Smooth muscle cell (in vitro differentiated cells): ENCODE results near the gene ATP2A3. TPM values are rescaled to one million over a fixed set of nuclear protein-coding genes. Genes with fewer than 3 reads are reported as not detected.

Experiments
- DNase-seq: peaks from one replicate; lab custom pipeline; 2025; ENCODE audit not compliant: unreplicated experiment; lab: John Stamatoyannopoulos, UW
- H2AFZ ChIP-seq: fragments of 200-600 bp; sonication (generic); 2 replicates; pipeline ENCODE4 v1.6.0; 2016; ENCODE audit warnings: antibody characterized with exemption, low read depth, mild to moderate bottlenecking
- H3F3A ChIP-seq: fragments of 200-600 bp; sonication (generic); 2 replicates; pipeline ENCODE4 v1.6.0; 2017; ENCODE audit warnings: antibody characterized with exemption, low read depth
- H3K27ac ChIP-seq: fragments of 200-600 bp; sonication (generic); 2 replicates; pipeline ENCODE4 v1.5.1; 2016; ENCODE audit warnings: low read depth, mild to moderate bottlenecking
- H3K27me3 ChIP-seq: fragments of 200-600 bp; sonication (generic); 2 replicates; pipeline ENCODE4 v1.6.1; 2016; ENCODE audit warnings: low read depth, mild to moderate bottlenecking
- H3K36me3 ChIP-seq: fragments of 200-600 bp; sonication (generic); 2 replicates; pipeline ENCODE4 v1.5.1; 2016; ENCODE audit warnings: low read depth
- H3K4me1 ChIP-seq: fragments of 200-600 bp; sonication (generic); 2 replicates; pipeline ENCODE4 v1.5.1; 2016; ENCODE audit warnings: low read depth
- H3K4me2 ChIP-seq: fragments of 200-600 bp; sonication (generic); 2 replicates; pipeline ENCODE4 v1.6.0; 2016; ENCODE audit warnings: mild to moderate bottlenecking
- H3K4me3 ChIP-seq: fragments of 200-600 bp; sonication (generic); 2 replicates; pipeline ENCODE4 v1.5.1; 2016; ENCODE audit warnings: mild to moderate bottlenecking
- H3K79me2 ChIP-seq: fragments of 200-600 bp; sonication (generic); 2 replicates; pipeline ENCODE4 v1.6.0; 2016; ENCODE audit warnings: low read depth, mild to moderate bottlenecking
- H3K9ac ChIP-seq: fragments of 200-600 bp; sonication (generic); 2 replicates; pipeline ENCODE4 v1.6.0; 2016; ENCODE audit warnings: low read depth
- H3K9me3 ChIP-seq: fragments of 200-600 bp; sonication (generic); replicated peaks from 2 replicates; pipeline ENCODE4 v1.5.1; 2016; ENCODE audit warnings: low read depth
- H4K20me1 ChIP-seq: fragments of 200-600 bp; sonication (generic); 2 replicates; pipeline ENCODE4 v1.6.0; 2016; ENCODE audit warnings: low read depth
- WGBS: methylation state at CpG from one replicate; pipeline ENCODE4 v1.1.7; 2016; ENCODE audit warnings: low lambda C conversion rate; 5-methylcytosine and 5-hydroxymethylcytosine counted together
- polyA plus RNA-seq: library from polyadenylated mRNA; unstranded; fragments of >200 nt; fragmentation: Nextera tagmentation; extraction: Ambion mirVana; gene quantifications from 2 replicates; pipeline ENCODE4 v1.2.1, GENCODE V29; 2016
- total RNA-seq: library from RNA; depleted of rRNA; stranded (reverse); fragments of >200 nt; gene quantifications from 2 replicates; pipeline ENCODE4 v1.2.3, GENCODE V29; 2014
- TF ChIP-seq, protein P1 (sequence below): fragments of 200-600 bp; sonication (generic); IDR thresholded peaks from 2 replicates; pipeline ENCODE4 v1.5.1; 2017; ENCODE audit warnings: borderline replicate concordance, mild to moderate bottlenecking, antibody characterized with exemption; ENCODE audit not compliant: insufficient read depth, poor library complexity, severe bottlenecking

ATP2A3 gene
- total and polyA plus RNA-seq, 2 experiments from 2014 or later: 4.2 to 7.8 TPM

DNA sequence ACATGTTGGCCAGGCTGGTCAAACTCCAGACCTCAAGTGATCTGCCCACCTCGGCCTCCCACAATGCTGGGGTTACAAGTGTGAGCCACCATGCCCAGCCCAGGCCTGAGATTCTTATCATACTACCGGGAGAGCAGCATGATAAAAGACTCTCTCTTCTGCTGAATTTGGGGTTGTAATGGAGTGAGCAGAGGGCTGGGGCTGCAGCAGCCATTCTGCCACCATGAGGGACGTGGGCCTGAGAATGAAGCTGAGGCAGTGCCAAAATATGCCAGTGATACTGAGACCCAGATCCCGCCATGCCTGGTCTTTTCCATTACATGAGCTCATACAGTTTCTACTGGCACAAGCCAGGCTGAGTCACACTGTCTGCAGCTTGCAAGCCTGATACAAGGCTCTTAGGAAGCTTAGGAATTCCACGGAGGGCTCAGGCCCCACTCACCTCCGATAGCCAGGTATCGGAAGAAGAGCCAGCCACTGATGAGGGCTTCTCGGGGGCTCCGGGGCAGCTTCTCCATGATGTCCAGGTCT lies 28.3 kb downstream of the ATP2A3 start:
- no peaks in the 10 kb centered on the region for H3F3A ChIP-seq
- no peak for DNase-seq
- TF ChIP-seq, protein P1, sequence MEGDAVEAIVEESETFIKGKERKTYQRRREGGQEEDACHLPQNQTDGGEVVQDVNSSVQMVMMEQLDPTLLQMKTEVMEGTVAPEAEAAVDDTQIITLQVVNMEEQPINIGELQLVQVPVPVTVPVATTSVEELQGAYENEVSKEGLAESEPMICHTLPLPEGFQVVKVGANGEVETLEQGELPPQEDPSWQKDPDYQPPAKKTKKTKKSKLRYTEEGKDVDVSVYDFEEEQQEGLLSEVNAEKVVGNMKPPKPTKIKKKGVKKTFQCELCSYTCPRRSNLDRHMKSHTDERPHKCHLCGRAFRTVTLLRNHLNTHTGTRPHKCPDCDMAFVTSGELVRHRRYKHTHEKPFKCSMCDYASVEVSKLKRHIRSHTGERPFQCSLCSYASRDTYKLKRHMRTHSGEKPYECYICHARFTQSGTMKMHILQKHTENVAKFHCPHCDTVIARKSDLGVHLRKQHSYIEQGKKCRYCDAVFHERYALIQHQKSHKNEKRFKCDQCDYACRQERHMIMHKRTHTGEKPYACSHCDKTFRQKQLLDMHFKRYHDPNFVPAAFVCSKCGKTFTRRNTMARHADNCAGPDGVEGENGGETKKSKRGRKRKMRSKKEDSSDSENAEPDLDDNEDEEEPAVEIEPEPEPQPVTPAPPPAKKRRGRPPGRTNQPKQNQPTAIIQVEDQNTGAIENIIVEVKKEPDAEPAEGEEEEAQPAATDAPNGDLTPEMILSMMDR: no peak
- no peak overlapping the region for H2AFZ ChIP-seq
- peak overlapping the region; percentile 48 for H3K27ac ChIP-seq
- H4K20me1 ChIP-seq: no peaks in the 10 kb centered on the region
- 75% methylated on average over 9 of the region's 9 CpGs for WGBS
- no peaks in the 10 kb centered on the region for H3K4me1 ChIP-seq
- no peaks in the 10 kb centered on the region for H3K36me3 ChIP-seq
- H3K9me3 ChIP-seq: no peaks in the 10 kb centered on the region
- no peaks in the 10 kb centered on the region for H3K79me2 ChIP-seq
- H3K27me3 ChIP-seq: no peaks in the 10 kb centered on the region
- no peak overlapping the region for H3K4me3 ChIP-seq
- no peak overlapping the region for H3K9ac ChIP-seq
- H3K4me2 ChIP-seq: no peak overlapping the region

DNA sequence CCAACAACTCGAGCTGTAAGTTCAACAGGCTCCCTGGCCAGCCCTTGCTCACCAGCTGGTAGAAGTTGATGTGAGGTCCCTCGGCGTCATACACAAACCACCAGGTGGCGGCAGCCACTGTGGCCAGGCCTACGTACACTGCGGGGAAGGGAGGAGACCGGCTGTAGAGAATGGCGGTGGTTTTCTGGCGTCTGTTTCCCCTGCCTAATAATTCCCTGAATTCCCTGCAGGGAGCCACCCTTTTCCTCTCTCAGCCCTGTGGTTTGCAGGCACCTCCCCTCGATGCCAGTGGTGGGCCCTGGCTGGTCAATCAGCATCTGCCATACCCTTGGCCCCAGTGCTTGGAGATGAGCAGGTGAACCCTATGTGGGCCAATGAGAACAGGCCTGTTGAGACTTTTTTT lies 29.1 kb downstream of the ATP2A3 start:
- H3K9ac ChIP-seq: no peak overlapping the region
- no peaks in the 10 kb centered on the region for H3K27me3 ChIP-seq
- H3K79me2 ChIP-seq: no peaks in the 10 kb centered on the region
- no peak overlapping the region for H3K4me2 ChIP-seq
- no peaks in the 10 kb centered on the region for H4K20me1 ChIP-seq
- peak; percentile 8 for DNase-seq
- H3K36me3 ChIP-seq: no peaks in the 10 kb centered on the region
- 21% methylated on average over 9 of the region's 10 CpGs for WGBS
- H3K4me3 ChIP-seq: no peak overlapping the region
- no peaks in the 10 kb centered on the region for H3K9me3 ChIP-seq
- no peak overlapping the region for H2AFZ ChIP-seq
- H3F3A ChIP-seq: no peaks in the 10 kb centered on the region
- TF ChIP-seq, protein P1: peak; percentile 52
- H3K27ac ChIP-seq: no peak overlapping the region
- H3K4me1 ChIP-seq: no peaks in the 10 kb centered on the region

DNA sequence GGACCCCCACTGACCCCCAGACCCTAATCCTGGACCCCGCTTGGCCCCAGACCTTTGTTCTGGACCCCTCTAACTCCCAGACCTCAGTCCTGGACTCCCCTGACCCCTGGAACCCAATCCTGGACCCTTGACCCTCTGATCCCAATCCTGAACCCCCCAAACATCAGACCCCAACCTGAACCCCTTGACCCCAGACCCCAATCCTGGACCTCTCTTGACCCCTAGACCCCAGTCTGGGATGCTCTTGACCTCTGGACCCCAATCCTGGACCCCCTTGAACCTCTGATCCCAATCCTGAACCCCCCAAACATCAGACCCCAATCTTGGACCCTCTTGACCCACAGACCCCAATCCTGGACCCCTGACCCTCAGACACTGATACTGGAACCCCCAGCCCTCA lies 34.5 kb downstream of the ATP2A3 start:
- DNase-seq: no peak
- H3K4me2 ChIP-seq: no peak overlapping the region
- H3F3A ChIP-seq: no peaks in the 10 kb centered on the region
- no peaks in the 10 kb centered on the region for H3K27me3 ChIP-seq
- H3K4me1 ChIP-seq: no peaks in the 10 kb centered on the region
- no CpG with 5 or more reads among the region's 1 CpG for WGBS
- TF ChIP-seq, protein P1: no peak
- H3K9ac ChIP-seq: no peak overlapping the region
- no peaks in the 10 kb centered on the region for H3K9me3 ChIP-seq
- H2AFZ ChIP-seq: no peak overlapping the region
- no peak overlapping the region for H3K27ac ChIP-seq
- no peaks in the 10 kb centered on the region for H3K79me2 ChIP-seq
- H4K20me1 ChIP-seq: no peaks in the 10 kb centered on the region
- H3K36me3 ChIP-seq: no peaks in the 10 kb centered on the region
- no peak overlapping the region for H3K4me3 ChIP-seq

DNA sequence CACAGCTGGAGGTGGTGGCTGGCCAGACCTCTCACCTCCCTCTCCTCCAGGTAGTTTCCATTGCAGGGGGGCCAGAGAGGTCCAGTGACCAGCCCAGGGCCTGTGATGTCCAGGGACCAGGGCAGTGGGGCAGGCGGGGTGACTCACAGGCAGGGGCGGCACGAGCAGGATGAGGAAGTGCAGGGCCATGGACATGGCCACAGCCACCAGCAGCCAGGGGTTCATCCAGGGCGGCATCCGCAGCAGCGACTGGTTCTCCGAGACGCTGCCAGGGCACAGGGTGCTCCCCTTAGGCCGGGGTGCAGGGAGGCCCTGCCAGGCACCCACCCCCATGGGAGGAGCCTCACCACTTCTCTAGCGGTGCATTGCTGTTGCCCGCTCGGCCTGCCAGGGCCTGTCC lies 35.1 kb downstream of the ATP2A3 start:
- H3K9ac ChIP-seq: no peak overlapping the region
- H3K4me1 ChIP-seq: no peaks in the 10 kb centered on the region
- H3F3A ChIP-seq: no peaks in the 10 kb centered on the region
- no peaks in the 10 kb centered on the region for H3K79me2 ChIP-seq
- no peak overlapping the region for H3K4me2 ChIP-seq
- no peaks in the 10 kb centered on the region for H4K20me1 ChIP-seq
- H2AFZ ChIP-seq: no peak overlapping the region
- H3K27ac ChIP-seq: no peak overlapping the region
- H3K27me3 ChIP-seq: no peaks in the 10 kb centered on the region
- H3K36me3 ChIP-seq: no peaks in the 10 kb centered on the region
- 92% methylated on average over 11 of the region's 12 CpGs for WGBS
- TF ChIP-seq, protein P1: no peak
- H3K9me3 ChIP-seq: no peaks in the 10 kb centered on the region
- no peak for DNase-seq
- H3K4me3 ChIP-seq: no peak overlapping the region
